Measurements from ENCODE around the gene KPNA6. TPM values are rescaled to one million over a fixed set of nuclear protein-coding genes. Genes with fewer than 3 reads are reported as not detected.

KPNA6 gene
- total RNA-seq, 2 donors from 2014 or later: 37.9 to 56.9 TPM

GRCh38 chr1:32221980-32222755, 114.3 kb downstream of the KPNA6 start, which contains the start of the genes EIF3I and TMEM234:
Gene EIF3I, plus strand, starts transcription at chr1:32222407. Its CDS starts 35 bp downstream, at chr1:32222442.
Gene TMEM234, minus strand, starts transcription at chr1:32222353. Its CDS starts 31 bp downstream, at chr1:32222322.
- intact Hi-C loops (cut with DNase I): loop anchor here (10.0 kb wide), 1 partner anchor 173 kb away; the partner anchor contains the start of gene BSDC1
- H3K4me3 ChIP-seq: peak within 1 kb of the TSS; percentile 74 to 95
- H3K9me3 ChIP-seq: no peaks in the 10 kb centered on the region
- H3K27me3 ChIP-seq (replicated peaks; ENCODE audit: insufficient read depth): no peaks in the 10 kb centered on the region
- peak; percentile 69 for TF ChIP-seq POLR2A (IDR thresholded peaks at IDR 0.05)
- no peak for TF ChIP-seq CTCF (IDR thresholded peaks at IDR 0.05)
- peak; percentile 98 for TF ChIP-seq POLR2AphosphoS5 (IDR thresholded peaks at IDR 0.05)
- H3K27ac ChIP-seq: peak within 1 kb of the TSS; percentile 88 to 90
- peaks cover 4 to 11% of the 10 kb centered on the region in 2 donors for H3K36me3 ChIP-seq
- H3K4me1 ChIP-seq (replicated peaks): peaks cover 19% of the 10 kb centered on the region
- under 1% methylated on average over 42 of the region's 46 CpGs for WGBS
- peak; percentile 93 for DNase-seq (ENCODE audit: low spot score)

- TF ChIP-seq POLR2AphosphoS5 (IDR thresholded peaks at IDR 0.05): no peak
- no peak for TF ChIP-seq POLR2A (IDR thresholded peaks at IDR 0.05)
- no peak for TF ChIP-seq CTCF (IDR thresholded peaks at IDR 0.05)
These were observed 115.8 kb downstream of the KPNA6 start for GRCh38 chr1:32223683-32224082.

GRCh38 chr1:32224285-32224684, 116.4 kb downstream of the KPNA6 start:
- intact Hi-C loops (cut with DNase I): loop anchor here (10.0 kb wide), 1 partner anchor 171 kb away; the partner anchor contains the start of gene BSDC1
- Histone ChIP-seq H3K4me3 (no peak overlapping the region), H3K27me3 (replicated peaks; ENCODE audit: insufficient read depth) (no peaks in the 10 kb centered on the region), H3K27ac (peak overlapping the region in 1 of 2 donors; percentile 88), H3K9me3 (no peaks in the 10 kb centered on the region), H3K4me1 (replicated peaks) (peaks cover 19% of the 10 kb centered on the region), H3K36me3 (peaks cover 4 to 17% of the 10 kb centered on the region in 2 donors)
- WGBS: 65% methylated on average over 4 of the region's 4 CpGs
- DNase-seq (ENCODE audit: low spot score): no peak
- no peak for TF ChIP-seq POLR2AphosphoS5 (IDR thresholded peaks at IDR 0.05)
- no peak for TF ChIP-seq POLR2A (IDR thresholded peaks at IDR 0.05)
- TF ChIP-seq CTCF (IDR thresholded peaks at IDR 0.05): no peak

More at GRCh38 chr1:32223683-32224082, 115.8 kb downstream of the KPNA6 start:
- Histone ChIP-seq H3K36me3 (peaks cover 4 to 17% of the 10 kb centered on the region in 2 donors), H3K27ac (peak overlapping the region in 1 of 2 donors; percentile 88), H3K9me3 (no peaks in the 10 kb centered on the region), H3K27me3 (replicated peaks; ENCODE audit: insufficient read depth) (no peaks in the 10 kb centered on the region), H3K4me3 (no peak overlapping the region), H3K4me1 (replicated peaks) (peaks cover 19% of the 10 kb centered on the region)
- DNase-seq (ENCODE audit: low spot score): no peak
- intact Hi-C loops (cut with DNase I): loop anchor here (10.0 kb wide), 1 partner anchor 171 kb away; the partner anchor contains the start of gene BSDC1
- 72% methylated on average over 3 of the region's 3 CpGs for WGBS

Small RNA genes lying within 50 kb of the gene (microRNA-seq; reads per million reads assigned to microRNA genes)
- gene MIR5585: not detected

Small RNA genes lying within 50 kb of the gene (small RNA-seq; reads per million reads assigned to genes)
- gene MIR5585: 0 reads per million in 2 donors
- gene RF00017: 0 reads per million in 2 donors

Other genes with a start within 250 kb of the KPNA6 start
- gene PTP4A2, start 169.7 kb upstream of the KPNA6 start, total RNA-seq: 100 to 1,000 TPM; 133 to 196 TPM
- gene KHDRBS1, start 94.2 kb upstream of the KPNA6 start, total RNA-seq: 10 to 100 TPM; 77.3 to 77.6 TPM
- 10 to 100 TPM in 1 of 2 donors, 1 to 10 TPM in 1; 8.2 to 15.4 TPM for gene TMEM39B, start 35.1 kb upstream of the KPNA6 start, total RNA-seq
- gene TXLNA, start 71.6 kb downstream of the KPNA6 start, total RNA-seq: 10 to 100 TPM; 49.6 to 70.8 TPM
- gene CCDC28B, start 92.5 kb downstream of the KPNA6 start, total RNA-seq: 10 to 100 TPM in 1 of 2 donors, 1 to 10 TPM in 1; 2.9 to 85.5 TPM
- gene IQCC, start 97.6 kb downstream of the KPNA6 start, total RNA-seq: 1 to 10 TPM; 5.2 to 5.6 TPM
- not detected for gene DCDC2B, start 101.0 kb downstream of the KPNA6 start, total RNA-seq
- 10 to 100 TPM; 17.9 to 31.7 TPM for gene TMEM234, start 114.3 kb downstream of the KPNA6 start, total RNA-seq
- 100 to 1,000 TPM; 158 to 181 TPM for gene EIF3I, start 114.4 kb downstream of the KPNA6 start, total RNA-seq
- 1 to 10 TPM; 2.3 to 3.6 TPM for gene FAM167B, start 139.2 kb downstream of the KPNA6 start, total RNA-seq
- gene LCK, start 143.2 kb downstream of the KPNA6 start, total RNA-seq: 1 to 10 TPM; 1.3 to 4.4 TPM
- 10 to 100 TPM; 85.8 to 98.0 TPM for gene HDAC1, start 184.0 kb downstream of the KPNA6 start, total RNA-seq
- gene MARCKSL1, start 228.2 kb downstream of the KPNA6 start, total RNA-seq: 100 to 1,000 TPM; 144 to 243 TPM

Measured in prostate gland (tissue), 2 donors.